HG03280 (cell line): ENCODE data around the gene CD8A.
"Not testable (repeated sequence)": the region's sequence is repeated elsewhere in the genome, so short reads cannot be mapped to it uniquely, and the experiment has no call there.

Experiments
- ATAC-seq: cut with Tn5 transposase; IDR thresholded peaks from one replicate; pipeline ENCODE4 v1.9.1; 2021; ENCODE audit warnings: mild to moderate bottlenecking, moderate library complexity; ENCODE audit not compliant: unreplicated experiment

The CD8A gene

DNA sequence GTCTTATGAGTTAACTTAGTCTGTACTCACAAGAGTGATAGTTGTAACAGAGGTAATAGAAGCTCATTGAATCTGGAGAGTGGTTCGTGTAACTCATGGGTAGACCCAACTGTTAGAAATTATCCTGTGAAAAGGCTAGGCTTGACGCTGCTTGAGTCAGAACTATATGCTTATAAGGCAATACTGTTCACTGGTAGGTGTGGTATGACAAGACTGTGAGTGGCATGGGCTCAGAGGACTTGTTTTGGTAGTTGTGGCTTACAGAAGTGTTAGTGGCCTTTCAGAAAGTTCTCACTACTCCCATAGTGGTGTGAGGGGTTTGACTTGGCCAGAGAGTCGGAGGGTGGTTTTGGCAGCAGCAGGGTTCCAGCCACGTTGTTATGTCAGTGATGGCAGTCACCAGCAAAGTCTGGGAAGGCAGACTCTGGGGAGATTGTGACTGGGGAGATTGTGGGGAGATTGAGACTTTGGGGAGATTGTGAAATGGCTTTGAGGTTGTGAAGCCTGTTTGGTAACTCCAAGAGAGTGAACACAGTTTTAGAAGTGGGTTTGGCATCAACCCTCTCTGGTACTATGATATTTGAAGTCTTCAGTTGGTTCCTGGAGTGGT is 48.7 kb downstream of the CD8A start:
- not testable (repeated sequence) for ATAC-seq

DNA sequence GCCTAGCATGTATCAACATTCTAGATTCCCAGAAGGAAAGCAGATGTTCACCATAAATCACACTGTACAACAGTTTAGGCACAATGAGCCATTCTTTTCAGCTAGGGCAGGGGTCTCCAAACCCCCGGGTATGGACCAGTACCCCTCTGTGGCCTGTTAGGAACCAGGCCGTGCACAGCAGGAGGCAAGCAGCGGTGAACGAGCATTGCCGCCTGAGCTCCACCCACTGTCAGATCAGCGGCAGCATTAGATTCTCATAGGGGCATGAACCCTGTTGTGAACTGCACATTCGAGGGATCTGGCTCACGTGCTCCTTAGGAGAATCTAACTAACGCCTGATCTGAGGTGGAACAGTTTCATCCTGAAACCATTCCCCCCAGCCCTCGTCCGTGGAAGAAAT is 50.8 kb downstream of the CD8A start:
- not testable (repeated sequence) for ATAC-seq

DNA sequence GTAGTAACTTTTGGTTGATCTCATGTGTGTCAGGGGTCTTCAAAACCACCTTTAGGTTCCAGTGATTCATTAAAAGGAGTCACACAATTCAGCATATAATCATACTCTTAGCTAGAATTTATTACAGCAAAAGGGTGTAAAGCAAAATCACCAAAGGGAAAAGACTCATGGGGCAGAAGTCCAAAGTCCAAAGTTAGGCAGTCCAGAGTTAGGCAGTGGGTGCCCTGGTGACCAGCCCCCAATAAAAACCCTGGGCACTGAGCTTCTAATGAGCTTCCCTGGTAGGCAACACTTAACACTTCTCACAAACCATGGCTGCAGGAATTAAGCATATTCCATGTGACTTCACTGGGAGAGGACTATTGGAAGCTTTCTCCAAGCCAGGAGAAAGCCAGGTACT is 51.2 kb downstream of the CD8A start:
- ATAC-seq, result not testable (repeated sequence)

DNA sequence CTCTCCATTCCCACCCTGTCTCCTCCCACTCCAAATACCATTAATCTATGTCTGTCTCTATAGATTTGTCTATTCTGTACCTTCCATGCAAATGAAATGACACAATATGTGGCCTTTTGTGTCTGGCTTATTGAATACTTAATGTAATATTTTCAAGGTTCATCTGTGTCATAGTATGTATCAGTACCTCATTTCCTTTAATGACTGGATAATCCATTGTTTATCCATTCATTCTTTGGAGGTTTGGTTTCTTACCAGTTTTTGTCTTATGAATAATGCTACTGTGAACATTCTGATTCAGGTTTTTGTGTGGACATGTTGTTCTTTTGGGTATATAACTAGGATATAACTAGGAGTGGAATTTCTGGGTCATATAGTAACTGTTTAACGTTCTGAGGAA is 55.8 kb downstream of the CD8A start:
- not testable (repeated sequence) for ATAC-seq
